PFSK-1 (cell line): ENCODE results near the gene APOL5.

Experiments
- FOXP2 ChIP-seq: optimal IDR thresholded peaks from 2 replicates; pipeline ENCODE3; 2011; ENCODE audit warnings: borderline replicate concordance, control low read depth, inconsistent platforms; ENCODE audit not compliant: insufficient read depth; ENCODE audit errors: extremely low read length, extremely low read depth
- POLR2AphosphoS5 ChIP-seq: IDR thresholded peaks from 2 replicates; pipeline ENCODE4 v1.6.1; 2012; ENCODE audit warnings: low read depth, mild to moderate bottlenecking, control low read depth, low read length, moderate library complexity
- SIN3A ChIP-seq: IDR thresholded peaks from 2 replicates; pipeline ENCODE4 v1.6.1; 2012; ENCODE audit warnings: mild to moderate bottlenecking, low read length, moderate library complexity, borderline replicate concordance; ENCODE audit not compliant: insufficient read depth
- TAF1 ChIP-seq: IDR thresholded peaks from 2 replicates; pipeline ENCODE4 v1.6.1; 2012; ENCODE audit warnings: low read length, control low read depth, borderline replicate concordance; ENCODE audit not compliant: insufficient read depth
- TF ChIP-seq, protein P1 (sequence below), 2 experiments: IDR thresholded peaks; 2 replicates each; pipeline versions ENCODE4 v1.6.1 to v1.8.0; 2011 to 2012; ENCODE audit warnings: low read depth in 2 of 2, low read length in 2 of 2, control low read depth in 1 of 2, inconsistent platforms in 1 of 2, mild to moderate bottlenecking in 1 of 2, moderate library complexity in 1 of 2; ENCODE audit not compliant: insufficient read depth in 1 of 2

Gene APOL5

DNA sequence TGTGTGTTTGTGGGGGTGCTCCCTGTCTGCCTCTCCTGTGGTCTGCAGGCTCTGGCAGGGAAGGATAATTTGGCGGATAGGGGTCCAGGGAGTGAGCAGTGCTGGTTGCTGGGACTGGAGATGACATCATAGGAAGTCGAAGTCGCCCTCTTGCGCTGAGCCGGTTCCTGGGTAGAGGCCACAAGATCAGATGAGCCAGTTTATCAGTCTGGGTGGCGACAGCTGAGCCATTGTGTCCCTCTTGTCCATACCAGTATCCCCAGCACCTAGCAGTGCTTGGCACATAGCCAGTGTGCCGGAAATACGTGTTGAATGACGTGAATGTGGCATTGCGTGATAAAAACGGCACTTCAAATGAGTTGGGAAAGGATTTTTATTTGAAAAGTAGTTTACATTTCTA is 9.8 kb downstream of the APOL5 start:
- no peak for TF ChIP-seq FOXP2
- TF ChIP-seq TAF1 = no peak
- no peak for TF ChIP-seq POLR2AphosphoS5
- TF ChIP-seq SIN3A = no peak
- TF ChIP-seq, protein P1, sequence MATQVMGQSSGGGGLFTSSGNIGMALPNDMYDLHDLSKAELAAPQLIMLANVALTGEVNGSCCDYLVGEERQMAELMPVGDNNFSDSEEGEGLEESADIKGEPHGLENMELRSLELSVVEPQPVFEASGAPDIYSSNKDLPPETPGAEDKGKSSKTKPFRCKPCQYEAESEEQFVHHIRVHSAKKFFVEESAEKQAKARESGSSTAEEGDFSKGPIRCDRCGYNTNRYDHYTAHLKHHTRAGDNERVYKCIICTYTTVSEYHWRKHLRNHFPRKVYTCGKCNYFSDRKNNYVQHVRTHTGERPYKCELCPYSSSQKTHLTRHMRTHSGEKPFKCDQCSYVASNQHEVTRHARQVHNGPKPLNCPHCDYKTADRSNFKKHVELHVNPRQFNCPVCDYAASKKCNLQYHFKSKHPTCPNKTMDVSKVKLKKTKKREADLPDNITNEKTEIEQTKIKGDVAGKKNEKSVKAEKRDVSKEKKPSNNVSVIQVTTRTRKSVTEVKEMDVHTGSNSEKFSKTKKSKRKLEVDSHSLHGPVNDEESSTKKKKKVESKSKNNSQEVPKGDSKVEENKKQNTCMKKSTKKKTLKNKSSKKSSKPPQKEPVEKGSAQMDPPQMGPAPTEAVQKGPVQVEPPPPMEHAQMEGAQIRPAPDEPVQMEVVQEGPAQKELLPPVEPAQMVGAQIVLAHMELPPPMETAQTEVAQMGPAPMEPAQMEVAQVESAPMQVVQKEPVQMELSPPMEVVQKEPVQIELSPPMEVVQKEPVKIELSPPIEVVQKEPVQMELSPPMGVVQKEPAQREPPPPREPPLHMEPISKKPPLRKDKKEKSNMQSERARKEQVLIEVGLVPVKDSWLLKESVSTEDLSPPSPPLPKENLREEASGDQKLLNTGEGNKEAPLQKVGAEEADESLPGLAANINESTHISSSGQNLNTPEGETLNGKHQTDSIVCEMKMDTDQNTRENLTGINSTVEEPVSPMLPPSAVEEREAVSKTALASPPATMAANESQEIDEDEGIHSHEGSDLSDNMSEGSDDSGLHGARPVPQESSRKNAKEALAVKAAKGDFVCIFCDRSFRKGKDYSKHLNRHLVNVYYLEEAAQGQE (IDR thresholded peaks at IDR 0.05; ENCODE audit: insufficient read depth in 1 of 2, low read depth in 2 of 2, low read length in 2 of 2) = no peak

- TF ChIP-seq FOXP2 (no peak), SIN3A (no peak), POLR2AphosphoS5 (no peak), TAF1 (no peak)
- TF ChIP-seq, protein P1 (IDR thresholded peaks at IDR 0.05; ENCODE audit: insufficient read depth in 1 of 2, low read depth in 2 of 2, low read length in 2 of 2) = no peak
Measured at GRCh38 chr22:35728639-35729308, 11.1 kb downstream of the APOL5 start.

DNA sequence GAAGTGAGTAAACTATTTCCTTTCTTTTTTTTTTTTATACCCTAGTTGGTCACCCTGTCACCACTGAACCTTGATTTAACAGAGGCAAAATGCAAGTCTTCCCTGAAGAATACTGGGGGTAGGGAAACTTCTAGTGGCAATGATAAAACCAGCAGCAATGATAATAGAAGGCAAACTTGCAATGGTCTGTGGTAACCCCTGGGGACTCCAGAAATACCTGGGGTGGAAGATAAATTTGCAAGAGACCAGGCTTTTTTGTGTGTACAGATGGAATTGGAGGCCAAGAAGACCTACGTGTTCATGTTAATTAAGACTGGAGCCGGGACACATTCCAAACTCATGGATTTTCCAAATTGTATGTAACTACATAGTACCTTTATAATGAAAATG is 11.6 kb downstream of the APOL5 start:
- no peak for TF ChIP-seq POLR2AphosphoS5
- no peak for TF ChIP-seq SIN3A
- TF ChIP-seq, protein P1 (IDR thresholded peaks at IDR 0.05; ENCODE audit: insufficient read depth in 1 of 2, low read depth in 2 of 2, low read length in 2 of 2) = no peak
- TF ChIP-seq TAF1 = no peak
- TF ChIP-seq FOXP2 = no peak

- TF ChIP-seq POLR2AphosphoS5 (no peak), FOXP2 (no peak), TAF1 (no peak), SIN3A (no peak)
- TF ChIP-seq, protein P1 (IDR thresholded peaks at IDR 0.05; ENCODE audit: insufficient read depth in 1 of 2, low read depth in 2 of 2, low read length in 2 of 2) = no peak
Measured at GRCh38 chr22:35731321-35731720, 13.6 kb downstream of the APOL5 start.

DNA sequence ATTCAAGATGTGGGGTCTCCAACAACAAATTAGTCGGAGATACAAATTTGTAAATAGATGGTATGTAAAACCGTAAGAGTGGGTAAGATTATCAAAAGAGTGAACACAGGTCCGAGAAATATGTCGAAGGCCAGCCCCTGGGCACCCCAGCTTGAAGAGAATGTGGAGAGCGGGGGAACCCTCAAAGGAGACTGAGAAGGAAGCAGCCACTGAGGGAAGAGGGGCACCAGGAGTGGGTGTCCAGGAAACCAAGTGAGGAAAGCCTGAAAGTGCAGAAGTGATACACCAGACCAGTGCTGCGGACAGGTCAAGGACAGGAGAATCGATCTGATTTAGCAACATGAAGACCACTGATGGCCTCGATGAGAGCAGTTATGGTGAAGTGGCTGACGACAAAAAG is 14.4 kb downstream of the APOL5 start:
- no peak for TF ChIP-seq SIN3A
- no peak for TF ChIP-seq POLR2AphosphoS5
- TF ChIP-seq, protein P1 (IDR thresholded peaks at IDR 0.05; ENCODE audit: insufficient read depth in 1 of 2, low read depth in 2 of 2, low read length in 2 of 2) = no peak
- TF ChIP-seq FOXP2 = no peak
- no peak for TF ChIP-seq TAF1
